GM21423 (cell line): ENCODE data around the gene FN1.

ENCODE experiments used
- ATAC-seq: cut with Tn5 transposase; IDR thresholded peaks from one replicate; pipeline ENCODE4 v1.9.1; 2021; ENCODE audit warnings: mild to moderate bottlenecking, moderate library complexity; ENCODE audit not compliant: unreplicated experiment

FN1 gene

DNA sequence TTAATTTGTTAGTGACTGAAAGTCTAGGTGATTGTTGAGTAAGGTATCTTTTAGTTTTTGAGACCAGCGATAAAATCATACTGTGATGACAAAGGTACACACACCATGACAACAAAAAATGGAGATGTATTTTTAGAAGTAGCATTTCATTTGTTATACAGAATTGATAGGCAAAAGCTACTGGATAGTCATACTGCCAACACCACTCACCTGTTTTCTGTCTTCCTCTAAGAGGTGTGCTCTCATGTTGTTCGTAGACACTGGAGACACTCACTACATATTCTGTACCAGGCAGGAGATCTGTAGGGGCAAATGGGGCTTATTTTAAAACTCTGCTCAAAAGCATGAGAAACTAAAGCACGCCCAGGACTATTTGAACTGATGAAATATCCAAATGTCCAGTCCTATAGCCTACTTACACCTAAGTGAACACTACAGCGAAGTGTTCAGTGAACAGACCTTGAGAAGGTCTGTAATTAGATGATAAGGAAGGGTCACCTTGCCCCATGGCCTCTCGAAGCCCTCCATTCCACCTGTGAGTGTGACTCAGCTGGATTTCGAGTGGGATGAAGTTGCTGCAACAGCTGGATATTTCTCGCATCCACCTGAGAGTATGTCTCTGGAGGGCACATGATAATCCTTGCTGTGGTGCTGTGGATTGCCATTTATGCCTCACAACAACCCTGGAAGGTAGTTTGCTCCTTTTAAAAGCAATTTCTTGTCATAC is 47.7 kb downstream of the FN1 start:
- ATAC-seq: no peak

- no peak for ATAC-seq
Measured at GRCh38 chr2:215386566-215386965, 49.3 kb downstream of the FN1 start.

DNA sequence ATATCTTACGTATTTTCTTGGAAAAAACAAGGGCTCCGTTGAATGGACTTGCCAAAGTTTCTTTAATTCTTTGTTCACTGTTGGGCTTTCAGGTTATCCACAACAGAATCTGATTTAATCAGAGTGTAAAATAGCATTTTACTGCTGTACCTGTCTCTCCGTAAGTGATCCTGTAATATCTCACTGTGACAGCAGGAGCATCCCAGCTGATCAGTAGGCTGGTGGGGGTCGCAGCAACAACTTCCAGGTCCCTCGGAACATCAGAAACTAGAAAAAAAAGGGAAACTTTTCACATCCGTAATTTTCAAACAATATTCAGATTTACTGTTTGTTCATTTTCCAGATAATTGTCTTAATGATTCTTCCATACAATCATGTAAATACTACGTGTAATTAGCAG is 51.2 kb downstream of the FN1 start:
- ATAC-seq: no peak

- ATAC-seq: no peak
Measured at GRCh38 chr2:215383652-215384279, 52.1 kb downstream of the FN1 start.

DNA sequence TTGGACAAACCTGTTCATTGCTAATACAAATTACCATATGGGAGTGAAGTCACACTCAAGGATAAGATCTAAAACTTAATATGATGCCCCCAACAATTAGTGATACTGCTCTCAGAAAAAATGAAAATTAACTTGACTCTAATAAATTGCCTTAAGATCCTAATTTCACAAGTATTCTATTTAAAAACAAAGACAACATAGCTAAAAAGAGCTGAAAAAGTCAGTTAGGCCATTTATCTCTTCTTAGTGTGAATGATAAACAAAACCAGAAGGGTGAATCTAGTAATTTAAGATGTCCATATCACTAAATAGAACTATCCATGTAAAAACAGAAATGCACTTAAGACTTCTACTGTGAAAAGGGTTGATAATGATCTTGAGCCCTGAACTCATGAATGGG is 53.4 kb downstream of the FN1 start:
- no peak for ATAC-seq

DNA sequence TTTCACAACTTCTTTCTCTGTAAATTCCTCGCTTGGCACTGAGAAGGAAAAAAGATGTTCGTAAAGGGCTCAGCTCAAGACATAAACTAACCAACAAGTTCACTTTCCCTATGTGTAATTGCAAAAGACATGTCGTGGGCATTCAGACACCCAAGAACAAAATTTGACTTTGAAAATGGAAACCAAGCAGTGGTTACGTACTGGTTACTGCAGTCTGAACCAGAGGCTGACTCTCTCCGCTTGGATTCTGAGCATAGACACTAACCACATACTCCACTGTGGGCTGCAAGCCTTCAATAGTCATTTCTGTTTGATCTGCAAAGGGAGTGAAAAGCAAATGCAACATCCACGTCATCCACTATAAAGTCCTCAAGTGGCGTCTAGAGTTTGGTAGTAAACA is 53.9 kb downstream of the FN1 start:
- no peak for ATAC-seq

GRCh38 chr2:215380699-215381098 is 55.2 kb downstream of the FN1 start:
- no peak for ATAC-seq

- no peak for ATAC-seq
Measured at GRCh38 chr2:215379948-215380347, 55.9 kb downstream of the FN1 start.

- ATAC-seq: no peak
Measured at GRCh38 chr2:215379039-215379438, 56.8 kb downstream of the FN1 start.

GRCh38 chr2:215378045-215378444 is 57.8 kb downstream of the FN1 start:
- ATAC-seq: no peak

DNA sequence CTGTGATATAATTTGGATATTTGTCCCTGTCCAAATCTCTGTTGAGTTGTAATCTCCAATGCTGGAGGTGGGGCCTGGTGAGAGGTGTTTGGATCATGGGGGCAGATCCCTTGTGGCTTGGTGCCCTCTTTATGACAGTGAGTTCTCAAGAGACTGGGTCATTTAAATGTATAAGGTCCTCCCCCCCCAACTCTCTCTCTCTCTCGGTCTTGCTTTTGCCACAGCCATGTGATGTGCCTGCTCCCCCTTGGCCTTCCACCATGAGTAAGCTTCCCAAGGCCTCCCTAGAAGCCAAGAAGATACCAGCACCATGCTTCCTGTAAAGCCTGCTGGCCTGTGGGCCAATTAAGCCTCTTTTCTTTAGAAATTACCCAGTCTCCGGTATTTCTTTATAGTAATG is 58.6 kb downstream of the FN1 start:
- ATAC-seq: no peak

DNA sequence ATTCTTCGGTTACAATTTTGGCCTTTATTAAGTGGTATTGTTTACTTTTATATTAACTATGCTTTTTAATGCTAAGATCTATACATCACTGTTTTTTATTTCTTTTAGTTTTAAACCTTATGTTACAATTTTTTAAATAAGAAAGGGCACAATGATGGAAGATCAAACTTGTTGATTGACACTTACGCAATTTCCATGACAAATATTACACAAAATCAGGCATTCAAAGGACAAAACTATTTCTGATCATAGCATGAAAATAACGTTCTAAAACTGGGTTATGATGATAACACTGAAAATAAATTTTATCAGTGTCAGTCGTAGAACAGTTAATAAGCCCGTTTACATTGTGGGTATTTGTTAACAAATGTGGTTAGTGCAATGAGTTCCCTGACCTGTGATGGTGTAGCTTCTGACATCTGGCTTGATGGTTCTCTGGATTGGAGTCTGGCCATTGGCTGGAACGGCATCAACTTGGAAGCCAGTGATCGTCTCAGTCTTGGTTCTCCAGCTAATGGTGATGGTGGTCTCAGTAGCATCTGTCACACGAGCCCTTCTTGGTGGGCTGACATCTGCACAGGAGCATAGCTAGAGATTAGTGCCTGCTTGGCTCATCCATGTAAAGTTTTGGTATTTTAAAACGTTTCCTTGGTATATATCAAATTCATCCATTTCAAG is 59.6 kb downstream of the FN1 start:
- no peak for ATAC-seq

GRCh38 chr2:215375467-215375830 is 60.4 kb downstream of the FN1 start:
- ATAC-seq: no peak

DNA sequence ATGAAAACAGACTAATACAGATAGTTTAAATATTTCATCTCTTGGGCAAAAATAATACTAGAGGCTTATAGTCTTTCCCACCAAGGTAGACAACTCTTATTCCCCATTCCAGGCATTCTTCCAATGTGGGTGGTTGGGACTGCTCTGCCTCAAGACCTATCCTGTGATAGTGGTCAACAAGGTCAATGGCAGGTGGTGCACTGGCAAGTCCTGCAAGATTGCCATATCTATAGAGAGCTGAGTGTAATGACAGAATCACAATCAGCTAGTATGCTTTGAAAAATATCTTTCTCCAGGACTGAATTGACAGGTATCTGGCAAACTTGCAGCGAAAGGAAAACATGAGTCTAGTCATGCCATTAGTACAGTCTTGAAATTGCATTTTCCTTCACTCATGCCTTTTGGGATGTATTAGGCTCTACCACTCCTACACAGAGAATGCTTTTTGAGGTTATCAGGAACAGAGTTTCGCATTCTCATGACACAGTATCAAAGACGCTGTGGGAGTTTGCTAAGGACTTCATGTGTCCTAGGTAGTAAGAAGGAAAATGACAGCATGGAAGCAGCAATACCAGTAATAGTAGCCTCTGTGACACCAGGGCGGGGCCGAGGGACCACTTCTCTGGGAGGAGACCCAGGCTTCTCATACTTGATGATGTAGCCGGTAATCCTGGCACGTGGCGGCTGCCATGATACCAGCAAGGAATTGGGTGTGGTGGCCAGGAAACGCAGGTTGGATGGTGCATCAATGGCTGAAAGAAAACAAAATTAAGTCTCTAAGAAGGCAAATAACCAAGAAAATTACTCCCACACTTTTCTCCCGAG is 61.0 kb downstream of the FN1 start:
- no peak for ATAC-seq

DNA sequence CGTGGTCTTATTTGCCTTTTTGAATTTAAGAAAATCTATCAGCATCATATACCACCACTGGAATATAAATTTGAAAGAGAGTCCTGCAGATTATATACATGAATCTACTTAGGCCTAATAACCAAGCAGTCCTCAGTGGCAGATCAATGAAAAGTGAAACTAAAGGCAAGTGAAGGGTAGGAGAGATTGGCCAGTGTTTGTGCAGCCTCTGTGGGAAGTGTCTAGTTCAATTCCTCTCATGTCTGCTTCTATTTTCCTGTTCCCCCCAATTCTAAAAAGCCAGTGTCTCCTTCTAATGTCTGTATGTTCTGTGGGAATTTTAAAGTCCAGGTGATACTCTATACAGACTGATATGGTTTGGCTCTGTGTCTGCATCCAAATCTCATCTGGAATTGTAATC is 61.9 kb downstream of the FN1 start:
- ATAC-seq: no peak

DNA sequence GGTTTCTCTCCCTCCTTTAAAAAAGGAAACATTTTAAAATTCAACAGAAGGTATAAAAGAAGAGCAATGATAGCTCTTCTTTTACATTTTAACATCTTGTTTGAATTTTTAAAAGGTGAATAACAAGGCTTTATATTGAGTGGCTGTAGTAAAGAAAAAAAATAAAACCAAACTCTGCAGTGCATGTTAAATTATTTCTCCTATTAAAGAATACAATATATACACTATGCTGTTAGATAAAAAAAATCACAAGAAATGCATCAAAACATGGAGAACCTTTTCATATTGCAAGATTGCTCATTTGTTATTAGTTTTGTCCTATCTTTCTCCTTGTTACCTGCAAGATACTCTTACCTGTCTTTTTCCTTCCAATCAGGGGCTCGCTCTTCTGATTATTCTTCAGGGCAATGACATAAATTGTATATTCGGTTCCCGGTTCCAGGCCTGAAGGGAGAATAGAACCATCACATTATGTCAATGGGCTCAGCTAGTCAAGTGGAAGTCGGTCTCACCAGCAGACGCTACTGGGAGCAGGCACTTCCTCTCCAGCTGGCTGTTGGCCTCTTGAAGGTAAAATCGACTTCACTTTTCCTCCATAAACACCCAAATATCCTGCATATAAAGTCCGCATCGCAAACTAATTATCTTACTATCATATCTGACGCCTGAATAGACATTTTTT is 62.8 kb downstream of the FN1 start:
- no peak for ATAC-seq

- ATAC-seq: no peak
Measured at GRCh38 chr2:215371915-215372897, 63.7 kb downstream of the FN1 start.

DNA sequence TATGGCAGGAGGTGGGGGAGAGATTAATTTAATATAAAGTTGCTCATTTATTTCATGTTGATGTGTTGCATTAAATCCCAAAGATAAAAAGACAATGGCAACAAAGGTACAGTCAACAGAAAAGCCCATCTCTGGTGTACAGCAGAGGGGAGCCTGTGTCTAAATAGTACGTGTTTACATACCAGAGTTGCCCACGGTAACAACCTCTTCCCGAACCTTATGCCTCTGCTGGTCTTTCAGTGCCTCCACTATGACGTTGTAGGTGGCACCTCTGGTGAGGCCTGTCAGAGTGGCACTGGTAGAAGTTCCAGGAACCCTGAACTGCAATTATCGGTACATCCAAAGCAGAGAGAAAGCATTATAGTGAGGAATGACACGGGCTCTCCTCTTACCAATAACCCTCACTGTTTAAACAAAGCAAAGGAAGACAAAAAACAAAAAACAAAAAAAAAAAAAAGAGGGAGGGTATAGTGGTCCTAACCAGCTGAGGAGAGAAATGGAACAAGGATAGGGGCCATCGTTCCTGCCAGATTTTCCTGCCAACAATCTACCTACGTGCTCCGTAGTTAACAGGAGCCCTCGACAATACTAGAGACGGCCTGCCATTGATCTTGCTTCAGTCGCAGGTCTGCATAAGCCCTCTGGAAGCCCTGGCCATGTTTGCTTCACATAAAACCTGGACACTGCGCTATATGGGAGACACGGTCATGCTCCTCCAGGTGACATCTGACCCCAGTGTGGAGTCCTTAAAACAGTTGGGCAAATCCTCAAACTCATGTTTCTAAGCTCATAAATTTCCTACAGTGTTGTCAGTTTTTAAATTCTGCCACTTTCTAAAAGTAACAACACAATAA is 65.5 kb downstream of the FN1 start:
- ATAC-seq: no peak
